Epithelial cell of esophagus (primary cell): ENCODE data around the gene LPIN3.

Experiments used
- DNase-seq: peaks from one replicate; pipeline ENCODE4 v3.0.0; 2010; ENCODE audit warnings: low read depth
- H3K4me3 ChIP-seq: 2 replicates; pipeline ENCODE4 v1.5.1; 2011; ENCODE audit warnings: mild to moderate bottlenecking, low read length, control low read depth
- TF ChIP-seq, protein P1 (sequence below): IDR thresholded peaks from 2 replicates; pipeline ENCODE4 v1.5.1; 2011; ENCODE audit warnings: low read depth, mild to moderate bottlenecking, low read length, control low read depth, inconsistent platforms; ENCODE audit not compliant: insufficient read depth; ENCODE audit errors: missing control alignments

LPIN3 gene

DNA sequence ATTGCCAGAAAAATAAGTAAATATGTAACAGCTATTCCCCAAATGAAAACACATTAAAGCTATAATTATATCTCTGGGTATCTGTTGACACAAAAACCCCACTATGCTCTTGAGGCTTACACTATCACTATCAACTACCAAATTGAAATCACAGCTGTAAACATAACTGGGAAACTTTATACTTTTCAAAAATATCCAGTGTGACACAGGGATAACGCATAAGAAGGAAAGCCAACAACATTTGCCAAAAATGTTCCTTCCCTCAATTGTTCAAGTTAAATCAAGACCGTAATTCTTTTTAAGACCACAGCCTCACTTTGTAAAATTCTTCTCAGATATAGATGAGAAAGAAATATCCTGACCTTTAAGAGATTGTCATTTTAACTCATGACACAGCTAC, 26.2 kb upstream of the LPIN3 start:
- no peak overlapping the region for H3K4me3 ChIP-seq
- DNase-seq, result no peak
- TF ChIP-seq, protein P1, sequence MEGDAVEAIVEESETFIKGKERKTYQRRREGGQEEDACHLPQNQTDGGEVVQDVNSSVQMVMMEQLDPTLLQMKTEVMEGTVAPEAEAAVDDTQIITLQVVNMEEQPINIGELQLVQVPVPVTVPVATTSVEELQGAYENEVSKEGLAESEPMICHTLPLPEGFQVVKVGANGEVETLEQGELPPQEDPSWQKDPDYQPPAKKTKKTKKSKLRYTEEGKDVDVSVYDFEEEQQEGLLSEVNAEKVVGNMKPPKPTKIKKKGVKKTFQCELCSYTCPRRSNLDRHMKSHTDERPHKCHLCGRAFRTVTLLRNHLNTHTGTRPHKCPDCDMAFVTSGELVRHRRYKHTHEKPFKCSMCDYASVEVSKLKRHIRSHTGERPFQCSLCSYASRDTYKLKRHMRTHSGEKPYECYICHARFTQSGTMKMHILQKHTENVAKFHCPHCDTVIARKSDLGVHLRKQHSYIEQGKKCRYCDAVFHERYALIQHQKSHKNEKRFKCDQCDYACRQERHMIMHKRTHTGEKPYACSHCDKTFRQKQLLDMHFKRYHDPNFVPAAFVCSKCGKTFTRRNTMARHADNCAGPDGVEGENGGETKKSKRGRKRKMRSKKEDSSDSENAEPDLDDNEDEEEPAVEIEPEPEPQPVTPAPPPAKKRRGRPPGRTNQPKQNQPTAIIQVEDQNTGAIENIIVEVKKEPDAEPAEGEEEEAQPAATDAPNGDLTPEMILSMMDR, result no peak

GRCh38 chr20:41316051-41316450, 24.6 kb upstream of the LPIN3 start:
- H3K4me3 ChIP-seq, result peak overlapping the region; percentile 60

GRCh38 chr20:41316602-41317545, 23.7 kb upstream of the LPIN3 start:
- peak overlapping the region; percentile 60 for H3K4me3 ChIP-seq
- TF ChIP-seq, protein P1, result no peak
- DNase-seq, result peak; percentile 80

More at GRCh38 chr20:41316051-41316450, 24.6 kb upstream of the LPIN3 start:
- DNase-seq, result no peak
- TF ChIP-seq, protein P1, result no peak

GRCh38 chr20:41317546-41318270, 22.9 kb upstream of the LPIN3 start, which contains the start of gene ZHX3:
Gene ZHX3 (minus strand): TSS chr20:41317731. CDS start chr20:41204916, 112,815 bp downstream.
- peak; percentile 96 for DNase-seq
- TF ChIP-seq, protein P1, result no peak
- H3K4me3 ChIP-seq, result peak within 1 kb of the TSS; percentile 66

DNA sequence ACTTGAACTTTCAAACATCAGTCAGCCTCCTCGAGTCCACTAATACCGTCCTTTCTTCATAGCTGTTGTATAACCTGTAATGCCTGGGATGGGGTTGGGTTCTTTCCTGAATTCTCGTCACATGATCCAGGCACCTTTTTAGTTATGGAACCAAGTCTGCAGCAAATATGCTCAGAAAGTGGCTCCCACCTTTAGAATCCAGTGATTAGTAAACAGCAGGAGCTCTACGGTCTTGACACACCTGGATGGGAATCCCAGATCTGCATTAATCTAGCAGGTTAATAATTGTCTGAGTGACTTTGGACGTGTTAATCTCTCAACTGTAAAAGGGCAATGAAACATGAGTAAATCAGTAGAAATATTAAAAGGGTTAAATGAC, 22.4 kb upstream of the LPIN3 start:
- TF ChIP-seq, protein P1, result no peak
- peak overlapping the region; percentile 66 for H3K4me3 ChIP-seq
- peak; percentile 29 for DNase-seq

GRCh38 chr20:41320441-41320840, 20.2 kb upstream of the LPIN3 start:
- DNase-seq, result no peak
- TF ChIP-seq, protein P1, result no peak
- H3K4me3 ChIP-seq, result no peak overlapping the region
